HG02973 (cell line): ENCODE data around the gene MFF.
A peak's percentile ranks its signal among the peaks of the same experiment; 100 is the strongest.

Source experiments
- ATAC-seq: cut with Tn5 transposase; IDR thresholded peaks from one replicate; pipeline ENCODE4 v1.9.1; 2021; ENCODE audit warnings: moderate library complexity; ENCODE audit not compliant: unreplicated experiment

Gene MFF

GRCh38 chr2:227324995-227325838, at the start of gene MFF:
TSS of gene MFF (plus strand) at chr2:227325251. CDS start at chr2:227330666, 5,415 bp downstream.
- ATAC-seq = peak; percentile 97

GRCh38 chr2:227280895-227281294, 44.2 kb upstream of the MFF start:
- ATAC-seq = no peak

- no peak for ATAC-seq
Observed at GRCh38 chr2:227285741-227286236, 39.3 kb upstream of the MFF start.

GRCh38 chr2:227287771-227288170, 37.3 kb upstream of the MFF start:
- no peak for ATAC-seq

- ATAC-seq = no peak
Observed at GRCh38 chr2:227292314-227292713, 32.7 kb upstream of the MFF start.

- no peak for ATAC-seq
Observed at GRCh38 chr2:227293531-227293930, 31.5 kb upstream of the MFF start.

- ATAC-seq = no peak
Observed at GRCh38 chr2:227295806-227296205, 29.2 kb upstream of the MFF start.

- no peak for ATAC-seq
Observed at GRCh38 chr2:227296671-227297405, 28.2 kb upstream of the MFF start.

- ATAC-seq = no peak
Observed at GRCh38 chr2:227301523-227301922, 23.5 kb upstream of the MFF start.

- ATAC-seq = peak; percentile 89
Observed at GRCh38 chr2:227308784-227309183, 16.3 kb upstream of the MFF start.

GRCh38 chr2:227310756-227311110, 14.3 kb upstream of the MFF start:
- ATAC-seq = no peak

- ATAC-seq = no peak
Observed at GRCh38 chr2:227311861-227312506, 13.1 kb upstream of the MFF start.

- no peak for ATAC-seq
Observed at GRCh38 chr2:227312579-227312978, 12.5 kb upstream of the MFF start.

GRCh38 chr2:227313310-227313709, 11.7 kb upstream of the MFF start:
- no peak for ATAC-seq

- ATAC-seq = no peak
Observed at GRCh38 chr2:227317834-227318233, 7.2 kb upstream of the MFF start.

GRCh38 chr2:227320305-227321094, 4.6 kb upstream of the MFF start:
- ATAC-seq = no peak

GRCh38 chr2:227322530-227323205, 2.4 kb upstream of the MFF start:
- no peak for ATAC-seq

- ATAC-seq = no peak
Observed at GRCh38 chr2:227323818-227324217, 1.2 kb upstream of the MFF start.

- ATAC-seq = no peak
Observed at GRCh38 chr2:227324642-227324994, 433 bp upstream of the MFF start.

GRCh38 chr2:227325839-227326195, 766 bp downstream of the MFF start:
- ATAC-seq = no peak
